ENCODE measurements around the gene DHCR24.

DNA sequence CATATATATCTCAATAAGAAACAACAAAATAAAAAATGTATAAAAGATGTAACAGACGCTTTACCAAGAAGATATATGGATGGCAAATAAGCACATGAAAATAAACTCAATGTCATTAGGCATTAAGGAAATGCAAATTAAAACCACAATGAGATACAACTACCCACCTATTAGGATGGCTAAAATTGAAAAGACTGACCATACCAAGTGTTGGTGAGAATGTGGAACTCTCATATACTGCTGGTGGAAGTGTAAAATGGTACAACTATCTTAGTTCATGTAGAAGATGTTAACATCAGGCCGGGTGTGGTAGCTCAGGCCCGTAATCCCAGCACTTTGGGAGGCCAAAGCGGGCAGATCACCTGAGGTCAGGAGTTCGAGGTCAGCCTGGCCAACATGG is 43.5 kb downstream of the DHCR24 start:
- TF ChIP-seq CTCF (IDR thresholded peaks at IDR 0.05; ENCODE audit: low read length): no peak
- no peak for TF ChIP-seq EZH2phosphoT487 (IDR thresholded peaks at IDR 0.05; ENCODE audit: low read length)
- TF ChIP-seq EZH2 (optimal IDR thresholded peaks at IDR 0.05; ENCODE audit: low read depth, low read length): no peak
